GM19025 (cell line): Measurements from ENCODE around the gene TTC27.

ENCODE experiments used
- ATAC-seq: cut with Tn5 transposase; IDR thresholded peaks from one replicate; pipeline ENCODE4 v1.9.1; 2021; ENCODE audit warnings: mild to moderate bottlenecking, low read depth, moderate library complexity; ENCODE audit not compliant: unreplicated experiment

Gene TTC27

GRCh38 chr2:32801741-32802140 lies 173.9 kb downstream of the TTC27 start:
- ATAC-seq, result no peak

- no peak for ATAC-seq
Observed at GRCh38 chr2:32802877-32803276, 175.0 kb downstream of the TTC27 start.

GRCh38 chr2:32804205-32804604 lies 176.4 kb downstream of the TTC27 start:
- ATAC-seq, result no peak

- no peak for ATAC-seq
Observed at GRCh38 chr2:32805104-32806095, 177.6 kb downstream of the TTC27 start.

GRCh38 chr2:32806857-32807256 lies 179.0 kb downstream of the TTC27 start:
- no peak for ATAC-seq

- ATAC-seq, result no peak
Observed at GRCh38 chr2:32807662-32808061, 179.8 kb downstream of the TTC27 start.

GRCh38 chr2:32810909-32811495 lies 183.2 kb downstream of the TTC27 start:
- no peak for ATAC-seq

GRCh38 chr2:32811696-32812095 lies 183.8 kb downstream of the TTC27 start:
- no peak for ATAC-seq

GRCh38 chr2:32812316-32812715 lies 184.5 kb downstream of the TTC27 start:
- no peak for ATAC-seq

GRCh38 chr2:32820088-32820487 lies 192.2 kb downstream of the TTC27 start:
- ATAC-seq, result no peak

GRCh38 chr2:32820701-32821100 lies 192.9 kb downstream of the TTC27 start:
- no peak for ATAC-seq

- no peak for ATAC-seq
Observed at GRCh38 chr2:32824070-32824809, 196.4 kb downstream of the TTC27 start.

- no peak for ATAC-seq
Observed at GRCh38 chr2:32825291-32825712, 197.5 kb downstream of the TTC27 start.

- ATAC-seq, result no peak
Observed at GRCh38 chr2:32830196-32830595, 202.3 kb downstream of the TTC27 start.

GRCh38 chr2:32832821-32833220 lies 205.0 kb downstream of the TTC27 start:
- no peak for ATAC-seq

GRCh38 chr2:32833709-32834108 lies 205.9 kb downstream of the TTC27 start:
- no peak for ATAC-seq

GRCh38 chr2:32835148-32835547 lies 207.3 kb downstream of the TTC27 start:
- no peak for ATAC-seq

- ATAC-seq, result no peak
Observed at GRCh38 chr2:32836933-32837332, 209.1 kb downstream of the TTC27 start.

- ATAC-seq, result peak; percentile 76
Observed at GRCh38 chr2:32838418-32838817, 210.6 kb downstream of the TTC27 start.

GRCh38 chr2:32838949-32839348 lies 211.1 kb downstream of the TTC27 start:
- no peak for ATAC-seq
